GM18507 (cell line): ENCODE data around the gene ITGA8.
"Not testable (repeated sequence)": the region's sequence is repeated elsewhere in the genome, so short reads cannot be mapped to it uniquely, and the experiment has no call there.

Experiments used
- DNase-seq: peaks from one replicate; pipeline ENCODE4 v3.0.0; 2011; ENCODE audit warnings: low read depth; ENCODE audit not compliant: insufficient read length; ENCODE audit errors: extremely low spot score
- FAIRE-seq: peaks from 2 replicates; lab custom pipeline; 2011; peaks lifted over from hg19 to GRCh38; lab: Jason Lieb, UNC

The ITGA8 gene

DNA sequence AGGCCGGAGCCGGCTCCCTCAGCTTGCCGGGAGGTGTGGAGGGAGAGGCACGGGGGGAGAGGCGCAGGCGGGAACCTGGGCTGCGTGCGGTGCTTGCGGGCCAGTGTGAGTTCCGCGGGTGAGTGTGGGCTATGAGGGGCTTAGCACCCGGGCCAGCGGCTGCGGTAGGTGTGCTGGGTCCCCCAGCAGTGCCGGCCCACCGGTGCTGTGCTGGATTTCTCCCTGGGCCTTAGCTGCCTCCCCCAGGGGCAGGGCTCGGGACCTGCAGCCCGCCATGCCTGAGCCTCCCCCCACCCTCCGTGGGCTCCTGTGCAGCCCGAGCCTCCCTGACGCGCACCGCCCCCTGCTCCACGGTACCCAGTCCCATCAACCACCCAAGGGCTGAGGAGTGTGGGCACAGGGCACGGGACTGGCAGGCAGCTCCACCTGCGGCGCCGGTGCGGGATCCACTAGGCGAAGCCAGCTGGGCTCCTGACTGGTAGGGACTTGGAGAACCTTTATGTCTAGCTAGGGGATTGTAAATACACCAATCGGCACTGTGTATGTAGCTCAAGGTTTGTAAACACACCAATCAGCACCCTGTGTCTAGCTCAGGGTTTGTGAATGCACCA is 184.7 kb downstream of the ITGA8 start:
- FAIRE-seq = not testable (repeated sequence)

DNA sequence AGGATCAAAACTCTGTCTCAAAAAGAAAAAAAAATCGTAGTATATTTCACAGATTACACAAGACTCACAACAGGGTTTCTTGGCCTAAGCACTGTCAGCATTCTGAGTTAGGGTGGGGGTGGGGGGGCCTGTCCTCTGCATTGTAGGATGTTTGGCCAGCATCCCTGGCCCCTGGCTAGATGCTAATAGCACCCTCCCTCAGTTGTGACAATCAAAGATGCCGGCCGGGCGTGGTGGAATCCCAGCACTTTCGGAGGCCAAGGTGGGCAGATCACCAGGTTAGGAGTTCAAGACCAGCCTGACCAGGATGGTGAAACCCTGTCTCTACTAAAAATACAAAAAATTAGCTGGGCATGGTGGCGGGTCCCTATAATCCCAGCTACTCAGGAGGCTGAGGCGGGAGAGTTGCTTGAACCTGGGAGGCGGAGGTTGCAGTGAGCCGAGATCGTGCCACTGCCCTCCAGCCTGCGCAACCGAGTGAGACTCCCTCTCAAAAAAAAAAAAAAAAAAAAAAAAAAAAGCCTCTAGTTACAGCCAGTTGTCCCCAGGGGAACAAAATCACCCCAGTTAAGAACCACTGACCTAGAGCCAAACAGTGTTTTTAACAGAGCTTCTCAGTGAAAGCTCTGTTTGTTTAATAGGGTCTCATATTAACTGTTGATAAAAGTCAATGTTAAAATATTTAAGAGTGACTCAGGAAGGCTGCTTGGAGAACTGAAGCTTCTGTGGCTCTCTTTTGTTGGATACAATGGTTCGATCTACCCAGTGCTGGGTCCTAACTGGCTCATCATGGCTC is 187.6 kb downstream of the ITGA8 start:
- no peak for DNase-seq
- FAIRE-seq = no peak

More for the DNA sequence above, 184.7 kb downstream of the ITGA8 start:
- not testable (repeated sequence) for DNase-seq

DNA sequence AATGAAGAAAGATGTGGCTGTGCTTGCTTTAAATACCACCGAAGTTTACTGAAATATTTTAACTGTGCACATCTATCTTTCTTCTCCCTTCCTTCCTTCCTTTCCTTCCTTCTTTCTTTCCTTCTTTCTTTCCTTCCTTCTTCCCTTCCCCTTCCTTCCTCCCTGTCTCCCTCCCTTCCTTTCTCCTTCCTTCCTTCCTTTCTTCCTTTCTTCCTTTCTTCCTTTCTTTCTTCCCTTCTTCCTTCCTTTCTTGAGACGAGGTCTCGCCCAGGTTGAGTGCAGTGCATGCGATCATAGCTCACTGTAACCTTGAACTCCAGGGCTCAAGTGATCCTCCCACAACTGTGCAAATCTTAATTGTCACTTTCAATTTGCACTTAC is 190.9 kb downstream of the ITGA8 start:
- DNase-seq (no peak), FAIRE-seq (no peak)

DNA sequence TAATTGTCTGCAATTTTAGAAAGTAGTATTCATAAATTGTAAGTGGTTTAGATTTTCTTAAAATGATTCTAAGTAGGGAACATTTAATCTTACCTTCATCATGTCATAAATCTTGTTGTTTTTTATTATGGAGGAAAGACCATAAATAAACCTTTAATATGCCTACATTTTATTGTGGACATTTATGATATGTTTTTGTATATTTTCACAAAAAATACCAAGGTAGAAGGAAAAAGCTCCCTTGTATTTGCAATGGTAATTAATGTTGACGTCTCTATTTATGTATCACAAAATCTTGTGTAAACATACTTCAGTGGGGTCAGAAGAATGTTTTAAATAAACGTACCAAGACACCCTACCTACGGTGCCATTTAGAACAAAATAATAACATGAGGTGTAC is 193.0 kb downstream of the ITGA8 start:
- FAIRE-seq (no peak), DNase-seq (no peak)

DNA sequence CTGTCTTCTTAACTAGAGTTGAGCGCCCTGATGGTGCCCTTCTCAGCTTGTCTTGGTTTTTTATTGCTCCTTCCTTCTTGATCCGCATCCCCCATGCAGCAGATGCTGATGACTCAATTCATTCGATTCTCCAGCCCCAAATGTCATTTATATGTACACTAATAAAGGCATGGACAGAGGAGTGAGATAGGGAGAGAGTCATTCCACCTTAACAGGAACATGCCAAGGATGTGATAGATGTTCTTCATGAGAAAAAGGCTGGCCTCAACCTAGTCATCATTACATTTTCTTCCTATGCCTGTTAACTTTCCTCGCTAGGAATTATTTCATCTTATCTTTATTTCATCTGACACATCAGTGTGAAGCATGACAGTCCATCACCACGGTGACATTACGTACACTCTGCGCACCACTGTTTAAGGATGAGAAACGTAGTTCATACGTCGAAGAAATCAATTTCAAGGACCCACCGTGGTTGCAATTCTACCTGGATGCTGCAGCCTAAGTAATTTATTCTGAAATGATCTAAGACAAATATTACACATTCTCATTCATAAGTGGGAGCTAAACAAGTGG is 198.3 kb downstream of the ITGA8 start:
- DNase-seq = no peak
- no peak for FAIRE-seq

DNA sequence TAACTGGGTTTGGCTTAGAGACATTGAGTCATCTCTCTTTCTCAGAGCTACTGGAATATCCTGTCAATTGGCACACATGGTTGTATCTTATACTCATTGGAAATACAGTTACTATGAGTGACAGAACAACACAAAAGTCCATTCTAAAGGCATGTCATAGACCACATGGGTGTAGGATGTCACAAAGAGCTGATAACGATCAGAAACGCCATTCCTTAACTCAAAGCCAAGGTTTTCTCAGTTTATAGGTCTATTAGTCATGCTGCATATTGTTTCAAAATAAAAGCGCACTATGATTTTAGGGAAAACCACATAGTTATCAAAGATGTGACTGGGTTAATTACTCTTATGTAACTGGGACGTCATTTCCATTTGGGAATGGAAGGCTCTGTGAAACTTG is 201.5 kb downstream of the ITGA8 start:
- no peak for DNase-seq
- FAIRE-seq = no peak

DNA sequence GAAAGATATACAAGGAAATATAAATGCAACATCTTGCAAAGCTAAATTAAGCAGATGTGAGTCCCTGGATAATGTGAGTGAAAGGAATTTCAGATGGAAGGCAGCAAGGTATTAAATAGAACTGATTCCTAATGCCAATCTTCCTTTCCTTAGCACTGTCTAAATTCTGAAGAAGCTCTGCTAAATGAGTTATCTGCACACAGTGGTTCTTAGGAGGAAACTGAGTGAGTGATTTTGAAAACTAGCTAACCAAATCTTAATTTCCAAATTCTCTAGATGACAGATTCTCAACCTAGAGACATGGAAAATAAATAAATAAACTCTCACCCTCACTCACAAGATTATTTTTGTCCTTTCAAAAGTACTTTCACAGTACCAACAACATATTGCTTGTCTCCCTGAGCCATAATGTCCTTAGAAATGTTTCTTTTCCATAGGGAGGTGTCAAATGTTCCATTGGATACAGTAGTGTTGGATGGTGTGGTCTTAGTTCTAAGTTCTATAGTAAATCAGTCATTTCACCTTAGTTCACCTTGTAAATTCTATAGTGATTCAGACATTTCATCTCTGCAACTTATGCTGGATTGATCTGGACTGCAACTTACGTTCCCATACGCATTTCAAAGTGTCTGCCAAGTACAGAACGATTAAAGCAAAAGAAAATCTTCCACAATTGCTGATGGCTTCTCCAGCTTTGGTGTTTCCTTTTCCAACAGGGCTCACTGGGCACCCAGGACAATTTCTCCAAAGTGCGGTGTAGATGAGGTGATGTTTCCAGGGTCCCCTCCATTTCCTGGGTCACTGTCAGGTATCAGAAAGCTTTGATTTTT is 203.3 kb downstream of the ITGA8 start:
- DNase-seq (no peak), FAIRE-seq (no peak)

DNA sequence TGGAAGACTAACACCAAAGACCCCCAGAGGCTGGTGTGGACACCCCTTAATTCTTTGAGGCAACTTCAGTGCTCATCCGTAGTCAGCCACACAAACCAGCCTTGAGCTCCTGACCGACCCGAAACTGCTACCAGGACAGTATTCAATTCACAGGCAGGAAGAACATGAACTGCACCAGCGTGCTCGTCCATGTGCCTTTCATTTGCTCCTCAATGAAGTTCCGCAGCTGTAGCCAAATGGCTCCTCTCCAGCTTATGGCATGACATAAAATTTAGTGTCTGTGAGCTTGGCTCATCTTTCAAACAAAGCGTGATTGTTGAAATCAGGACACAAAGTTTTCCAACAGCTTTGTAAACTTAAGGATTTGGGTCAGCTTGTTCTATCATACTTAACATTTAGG is 204.5 kb downstream of the ITGA8 start:
- no peak for FAIRE-seq
- no peak for DNase-seq

DNA sequence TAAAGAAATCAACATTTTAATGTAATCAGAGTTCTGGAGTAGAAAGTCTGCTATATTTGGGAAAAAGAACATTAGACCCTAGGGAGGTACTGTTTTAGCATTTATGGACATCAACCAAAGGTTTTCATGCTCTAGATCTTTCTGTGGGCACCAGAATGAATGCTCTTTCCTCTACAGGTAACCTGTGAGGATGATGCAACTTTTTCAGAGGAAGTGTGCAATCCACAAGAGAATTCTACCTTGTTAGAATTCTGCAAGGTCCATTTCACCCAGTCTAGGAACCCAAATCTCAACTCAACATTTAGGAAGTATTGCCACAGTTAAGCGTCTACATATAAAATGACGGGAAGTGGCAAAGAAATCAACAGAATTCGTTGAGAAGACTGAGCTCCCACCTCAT is 208.8 kb downstream of the ITGA8 start:
- FAIRE-seq (no peak), DNase-seq (no peak)

DNA sequence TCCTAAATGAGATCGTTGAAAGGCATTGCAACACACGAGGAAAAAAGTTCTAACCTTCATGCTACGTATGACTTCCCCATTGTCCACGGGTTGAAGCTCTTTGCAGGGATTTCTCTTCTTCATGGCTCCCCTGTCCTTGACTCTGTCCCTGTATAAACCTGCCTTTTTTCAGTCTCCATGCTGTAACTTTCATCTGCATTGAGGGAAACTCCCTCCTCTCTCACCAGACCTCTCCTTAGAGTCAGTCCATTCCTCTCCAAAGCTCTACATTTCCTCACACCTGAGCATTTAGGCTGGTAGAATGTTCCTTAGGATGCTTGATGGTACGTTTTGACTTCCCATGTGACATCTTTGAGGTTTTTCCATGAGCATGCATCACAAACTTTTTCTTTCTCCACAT is 214.4 kb downstream of the ITGA8 start:
- no peak for FAIRE-seq

DNA sequence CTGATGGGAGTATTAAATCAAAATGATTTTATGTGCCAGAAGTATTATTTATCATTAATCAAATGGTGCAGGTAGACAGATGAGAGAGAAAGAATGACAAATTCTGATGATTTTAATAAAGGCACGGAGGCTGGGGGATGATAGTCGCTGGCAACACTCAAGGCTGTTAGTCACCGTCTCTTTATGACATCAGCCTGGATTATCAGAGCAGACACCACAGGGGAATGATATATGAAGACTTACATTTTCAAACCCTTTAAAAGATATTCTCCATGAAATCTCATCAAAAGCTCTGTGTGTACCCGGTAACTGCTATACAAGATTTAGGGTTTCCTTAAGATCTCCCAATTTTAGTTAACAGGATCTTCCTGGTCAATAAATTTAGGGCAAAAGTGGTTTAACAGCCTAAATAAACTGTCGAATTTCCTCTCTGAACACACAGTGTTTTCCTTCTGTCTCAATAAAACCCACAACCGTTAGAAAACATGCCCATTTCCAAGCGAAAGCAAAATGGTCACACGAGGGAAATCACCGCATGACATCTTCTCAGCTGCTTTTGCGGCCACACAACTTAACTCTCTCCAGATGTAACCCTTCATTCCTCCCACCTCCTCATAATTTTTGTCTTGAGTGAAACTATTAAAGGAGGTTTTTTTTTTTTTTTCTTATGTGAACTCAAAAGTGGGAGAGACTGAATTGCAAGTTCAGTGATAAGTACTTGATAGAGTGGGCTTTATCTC is 215.5 kb downstream of the ITGA8 start:
- DNase-seq (no peak), FAIRE-seq (no peak)

More for the DNA sequence above, 214.4 kb downstream of the ITGA8 start:
- no peak for DNase-seq

DNA sequence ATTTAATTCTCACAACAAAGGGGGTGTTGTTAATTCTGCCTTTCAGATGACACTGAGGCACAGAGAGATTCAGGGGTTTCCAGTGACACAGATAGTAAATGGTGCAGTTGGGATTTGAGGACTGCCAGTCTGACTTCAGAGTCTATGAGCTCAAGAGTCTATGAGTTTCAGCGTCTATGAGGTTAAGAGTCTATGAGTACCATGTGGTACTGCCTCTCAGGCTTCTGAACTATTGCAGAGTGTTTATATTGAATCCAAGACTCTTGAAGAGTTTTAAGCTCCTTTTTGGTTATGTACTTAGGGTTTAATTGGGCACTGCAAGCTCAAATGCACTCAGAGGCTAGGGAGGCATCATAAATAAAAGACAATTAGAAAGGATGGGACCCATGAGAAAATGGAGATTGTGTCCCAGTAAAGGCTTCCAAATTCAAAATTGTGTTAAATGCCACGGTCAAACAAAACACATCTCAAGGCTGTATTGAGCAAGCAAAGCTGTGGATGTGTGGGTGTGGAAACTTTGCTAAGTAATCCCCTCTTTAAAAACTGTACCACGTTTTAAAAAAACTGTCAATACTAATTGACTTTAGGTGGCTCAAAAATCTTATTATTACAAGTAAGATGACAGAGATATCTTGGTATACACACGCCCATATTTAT is 224.7 kb downstream of the ITGA8 start:
- FAIRE-seq = no peak
- no peak for DNase-seq

DNA sequence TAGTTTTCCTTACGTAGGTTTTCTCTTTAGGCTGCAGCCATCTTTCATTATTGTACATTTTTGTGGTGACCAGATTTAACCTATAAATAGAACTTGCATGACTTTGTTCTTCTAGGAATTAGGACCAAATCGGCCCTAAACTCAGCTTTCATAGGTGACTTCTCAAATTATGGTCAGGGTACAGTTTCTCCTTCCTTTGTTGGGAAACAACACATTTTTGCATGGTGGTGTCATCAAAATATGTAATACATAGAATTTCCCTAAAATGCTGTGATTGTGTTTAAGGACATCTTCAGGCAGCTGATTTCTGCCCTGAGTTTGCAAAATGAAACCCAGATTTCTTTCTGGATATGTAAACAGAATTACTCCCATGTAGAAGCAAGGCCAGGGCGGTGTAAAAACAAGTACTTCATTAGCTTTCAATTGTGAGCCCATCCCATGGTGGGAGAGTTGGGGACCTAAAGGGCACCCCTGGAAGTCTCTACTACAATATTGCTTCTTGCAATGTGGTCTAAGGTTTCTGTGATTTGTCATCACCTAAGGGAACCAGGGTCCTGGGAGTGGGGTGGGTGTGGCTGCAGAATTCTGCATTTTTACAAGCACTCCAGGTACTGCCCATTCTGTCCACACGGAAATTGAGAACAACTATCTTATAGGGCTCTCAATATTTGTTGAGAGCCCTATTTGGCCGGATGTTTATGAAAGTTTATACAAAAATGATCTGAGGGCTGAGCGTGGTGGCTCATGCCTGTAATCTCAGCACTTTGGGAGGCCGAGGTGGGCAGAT is 227.7 kb downstream of the ITGA8 start:
- FAIRE-seq = no peak

DNA sequence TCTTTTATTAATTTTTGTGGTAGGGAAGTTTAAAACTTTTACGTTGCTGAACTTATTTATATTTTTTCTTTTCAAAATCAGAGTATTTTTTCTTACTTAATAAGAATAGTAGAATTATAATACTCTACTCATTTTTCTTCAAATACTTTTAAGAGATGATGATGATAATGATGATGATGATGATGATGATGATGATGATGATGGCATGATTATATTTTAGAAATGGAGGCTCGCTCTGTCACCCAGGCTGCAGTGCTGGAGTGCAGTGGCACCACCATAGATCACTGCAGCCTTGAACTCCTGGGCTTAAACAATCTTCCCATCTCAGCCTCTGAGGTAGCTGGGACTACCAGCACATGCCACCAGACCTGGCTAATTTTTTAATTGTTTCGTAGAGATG is 230.3 kb downstream of the ITGA8 start:
- DNase-seq = no peak
- FAIRE-seq = no peak

More for the DNA sequence above, 227.7 kb downstream of the ITGA8 start:
- DNase-seq = no peak

DNA sequence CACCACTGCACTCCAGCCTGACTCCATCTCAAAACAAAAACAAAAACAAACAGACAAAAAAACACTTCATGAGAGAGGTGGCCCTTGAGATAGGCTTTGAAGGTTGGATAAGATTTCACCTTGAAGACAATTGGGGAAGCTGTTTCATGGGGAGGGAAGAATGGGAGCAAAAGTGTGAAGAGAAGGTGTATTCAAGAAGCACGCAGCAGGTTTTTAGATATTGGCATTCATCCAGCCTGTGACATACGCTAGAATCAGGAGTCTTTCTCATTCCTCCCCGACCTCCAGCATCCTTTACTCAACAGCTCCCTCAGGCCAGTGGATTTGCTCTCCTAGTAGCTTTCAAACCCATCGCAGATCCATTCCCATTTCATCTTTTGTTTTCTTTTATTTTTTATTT is 232.3 kb downstream of the ITGA8 start:
- FAIRE-seq = no peak
- DNase-seq = no peak

DNA sequence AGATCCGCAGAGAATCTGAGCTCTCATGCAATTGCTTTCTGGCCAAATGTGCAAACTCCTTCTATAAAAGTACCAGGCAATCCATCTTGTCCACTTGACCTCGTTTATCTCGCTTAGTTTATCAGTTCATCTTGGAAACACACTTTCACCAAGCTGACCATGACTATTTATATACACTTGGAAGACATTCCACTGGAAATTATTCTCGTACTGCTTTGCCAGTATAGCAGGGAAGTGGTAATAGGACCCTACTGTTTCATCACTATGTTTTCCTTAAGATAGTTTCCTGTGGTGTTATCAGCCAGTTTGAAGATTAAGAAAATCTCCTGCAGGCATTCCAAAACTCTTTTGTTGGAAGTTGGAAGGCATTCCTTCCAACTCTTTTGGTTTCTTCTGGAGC is 233.3 kb downstream of the ITGA8 start:
- FAIRE-seq = no peak

DNA sequence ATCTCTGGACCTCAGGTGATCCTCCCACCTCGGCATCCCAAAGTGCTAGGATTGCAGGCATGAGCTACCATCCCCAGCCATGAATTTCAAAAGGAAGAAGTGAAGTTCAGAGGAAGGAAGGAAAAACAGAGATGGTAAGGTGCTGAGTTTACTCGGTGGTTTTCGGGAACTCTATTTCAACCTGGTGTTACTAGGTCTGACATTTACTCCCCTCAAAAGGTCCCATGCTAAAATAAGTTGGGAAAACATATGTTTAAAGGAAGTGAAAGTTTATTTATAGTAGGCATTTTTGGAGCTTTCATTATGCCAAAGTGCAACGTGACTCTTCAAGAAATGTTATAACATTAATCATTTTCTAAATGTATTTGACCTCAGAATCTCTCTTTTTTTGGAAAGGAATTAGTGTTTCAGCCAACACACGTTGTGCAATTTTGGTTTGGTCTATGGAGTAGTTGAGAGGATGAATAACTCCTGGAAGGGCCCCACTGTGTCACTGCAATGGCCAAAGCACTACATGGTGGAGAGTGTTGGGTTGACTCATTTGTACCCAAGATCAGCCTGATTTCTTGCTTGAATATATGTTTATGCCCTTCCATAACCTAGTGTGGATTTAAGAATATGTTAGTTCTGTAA is 233.9 kb downstream of the ITGA8 start:
- FAIRE-seq = no peak
- DNase-seq = no peak

More for the DNA sequence above, 233.3 kb downstream of the ITGA8 start:
- no peak for DNase-seq

DNA sequence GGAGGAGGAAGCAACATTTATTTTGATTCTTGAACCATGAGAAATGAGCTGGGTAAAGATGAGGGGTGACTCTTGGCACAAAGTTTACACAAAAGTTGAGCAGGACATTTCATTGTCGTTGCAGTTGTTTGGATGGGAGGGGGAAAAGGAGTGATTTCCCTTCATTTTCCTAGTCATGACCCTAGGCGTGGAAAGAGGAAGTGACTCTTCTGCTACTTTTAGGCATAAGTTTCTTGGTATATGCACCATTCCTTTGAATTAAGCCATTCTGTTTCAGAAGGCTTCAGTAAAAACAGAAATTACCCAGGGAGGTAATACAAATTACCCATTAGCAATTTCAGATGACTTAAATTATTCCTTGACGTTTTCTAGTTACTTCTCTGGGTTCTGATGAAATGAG is 234.7 kb downstream of the ITGA8 start:
- FAIRE-seq (no peak), DNase-seq (no peak)
